Measurements from ENCODE around the gene TMEM18. TPM values are rescaled to one million over a fixed set of nuclear protein-coding genes. Genes with fewer than 3 reads are reported as not detected.

TMEM18 gene
- total RNA-seq, 1 experiment from 2014 or later, result 30.7 TPM

DNA sequence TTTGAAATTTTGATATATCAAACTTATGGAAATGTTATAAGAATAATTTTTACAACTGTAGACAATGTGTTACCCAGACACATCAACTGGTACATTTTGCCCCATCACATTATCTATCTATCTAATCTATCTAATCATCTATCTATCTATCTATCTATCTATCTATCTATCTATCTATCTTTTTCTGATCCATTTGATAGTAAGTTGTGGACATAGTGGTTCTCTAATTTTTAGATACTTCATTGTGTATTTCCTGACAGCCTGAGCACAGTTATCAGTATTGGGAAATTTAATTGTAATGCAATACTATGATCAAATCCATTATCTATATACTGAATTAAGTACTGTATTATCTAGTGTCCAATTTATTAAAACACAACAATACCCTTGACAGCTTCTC, 42.0 kb upstream of the TMEM18 start:
- Histone ChIP-seq H2BK120ac (ENCODE audit: low read depth, low read length, poor library complexity, severe bottlenecking) (no peak overlapping the region), H2BK5ac (ENCODE audit: insufficient read length, low read length) (no peak overlapping the region), H3K27ac (ENCODE audit: insufficient read length, low read depth, low read length) (no peak overlapping the region), H3K79me1 (ENCODE audit: insufficient read depth, low read depth, low read length, poor library complexity, severe bottlenecking) (no peaks in the 10 kb centered on the region), H2BK15ac (ENCODE audit: low read depth, low read length) (no peak overlapping the region), H3K56ac (ENCODE audit: insufficient read length, low read depth, low read length) (no peak overlapping the region), H3K9me3 (ENCODE audit: control insufficient read depth, low read depth, low read length) (no peaks in the 10 kb centered on the region), H3K23me2 (ENCODE audit: insufficient read length, low read depth, low read length, poor library complexity, severe bottlenecking) (no peaks in the 10 kb centered on the region), H3T11ph (ENCODE audit: low read length) (no peak overlapping the region), H2AK5ac (ENCODE audit: insufficient read length, low read length) (no peak overlapping the region), H3K4me2 (ENCODE audit: insufficient read depth, insufficient read length, low read length) (no peak overlapping the region), H3K14ac (ENCODE audit: insufficient read depth, low read length) (no peak overlapping the region), H3K4ac (ENCODE audit: low read depth, low read length) (no peak overlapping the region), H3K23ac (ENCODE audit: insufficient read length, low read depth, low read length) (no peak overlapping the region), H3K9ac (ENCODE audit: extremely low read depth, insufficient read length, low read length) (no peak overlapping the region), H2AFZ (ENCODE audit: low read length) (no peak overlapping the region), H4K91ac (ENCODE audit: insufficient read length, low read depth, low read length) (no peak overlapping the region), H4K5ac (ENCODE audit: insufficient read length, low read depth, low read length) (no peak overlapping the region), H3K18ac (ENCODE audit: insufficient read length, low read depth, low read length) (no peak overlapping the region), H3K79me2 (ENCODE audit: insufficient read depth, low read length) (no peaks in the 10 kb centered on the region), H4K8ac (replicated peaks; ENCODE audit: insufficient read length, low read depth, low read length) (no peak overlapping the region), H4K20me1 (ENCODE audit: control insufficient read depth, insufficient read depth, insufficient read length) (no peaks in the 10 kb centered on the region), H3K27me3 (ENCODE audit: insufficient read depth, low read length) (no peaks in the 10 kb centered on the region), H2BK12ac (ENCODE audit: insufficient read length, low read depth, low read length) (no peak overlapping the region), H3K4me1 (ENCODE audit: insufficient read depth, low read length) (peaks cover 3% of the 10 kb centered on the region; the same call in 1 of the 2 replicates), H2BK20ac (ENCODE audit: low read depth, low read length, poor library complexity, severe bottlenecking) (no peak overlapping the region)
- H3K27me3 Mint-ChIP-seq (ENCODE audit: low read depth), result peaks cover 1% of the 10 kb centered on the region; the same call in 1 of the 2 replicates
- peaks cover 31 to 33% of the 10 kb centered on the region in 2 experiments for H3K4me1 Mint-ChIP-seq
- H3K36me3 Mint-ChIP-seq (ENCODE audit: insufficient read depth in 1 of 3, low read depth in 3 of 3), result no peaks in the 10 kb centered on the region
- H3K9me3 Mint-ChIP-seq, result no peaks in the 10 kb centered on the region; a peak in 2 of 5 replicates
- TF ChIP-seq, protein P1, sequence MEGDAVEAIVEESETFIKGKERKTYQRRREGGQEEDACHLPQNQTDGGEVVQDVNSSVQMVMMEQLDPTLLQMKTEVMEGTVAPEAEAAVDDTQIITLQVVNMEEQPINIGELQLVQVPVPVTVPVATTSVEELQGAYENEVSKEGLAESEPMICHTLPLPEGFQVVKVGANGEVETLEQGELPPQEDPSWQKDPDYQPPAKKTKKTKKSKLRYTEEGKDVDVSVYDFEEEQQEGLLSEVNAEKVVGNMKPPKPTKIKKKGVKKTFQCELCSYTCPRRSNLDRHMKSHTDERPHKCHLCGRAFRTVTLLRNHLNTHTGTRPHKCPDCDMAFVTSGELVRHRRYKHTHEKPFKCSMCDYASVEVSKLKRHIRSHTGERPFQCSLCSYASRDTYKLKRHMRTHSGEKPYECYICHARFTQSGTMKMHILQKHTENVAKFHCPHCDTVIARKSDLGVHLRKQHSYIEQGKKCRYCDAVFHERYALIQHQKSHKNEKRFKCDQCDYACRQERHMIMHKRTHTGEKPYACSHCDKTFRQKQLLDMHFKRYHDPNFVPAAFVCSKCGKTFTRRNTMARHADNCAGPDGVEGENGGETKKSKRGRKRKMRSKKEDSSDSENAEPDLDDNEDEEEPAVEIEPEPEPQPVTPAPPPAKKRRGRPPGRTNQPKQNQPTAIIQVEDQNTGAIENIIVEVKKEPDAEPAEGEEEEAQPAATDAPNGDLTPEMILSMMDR (conservative IDR thresholded peaks at IDR 0.05), result no peak
- DNase-seq, result no peak
- H3K4me3 Mint-ChIP-seq, result no peak overlapping the region
- no peak overlapping the region for H3K27ac Mint-ChIP-seq
